Right atrium auricular region (tissue), 2 donors: ENCODE measurements around the gene WFIKKN2. TPM values are rescaled to one million over a fixed set of nuclear protein-coding genes. Genes with fewer than 3 reads are reported as not detected.

Experiments
- DNase-seq: peaks from one replicate; pipeline ENCODE4 v3.0.0-alpha.2; 2019; ENCODE audit warnings: low spot score
- H3K27ac ChIP-seq, 2 donors: fragments of 200-600 bp; sonication (generic); 1 replicate in 1 of 2; 2 replicates in 1 of 2; pipeline ENCODE4 v1.5.1; 2016 to 2019
- H3K27me3 ChIP-seq, 2 donors: fragments of 200-600 bp; sonication (generic); one replicate each; pipeline versions ENCODE4 v1.5.1 to v1.6.0; 2017 to 2019
- H3K36me3 ChIP-seq: fragments of 200-600 bp; sonication (generic); one replicate; pipeline ENCODE4 v1.5.1; 2016
- H3K4me1 ChIP-seq, 2 donors: fragments of 200-600 bp; sonication (generic); one replicate each; pipeline versions ENCODE4 v1.5.1 to v1.6.0; 2017 to 2019
- H3K4me3 ChIP-seq, 2 donors: fragments of 200-600 bp; sonication (generic); 1 replicate in 1 of 2; 2 replicates in 1 of 2; pipeline ENCODE4 v1.5.1; 2017 to 2019; ENCODE audit warnings: mild to moderate bottlenecking in 1 of 2, moderate library complexity in 1 of 2
- H3K9me3 ChIP-seq, 2 donors: fragments of 200-600 bp; sonication (generic); one replicate each; pipeline ENCODE4 v1.5.1; 2019
- total RNA-seq, 2 donors: library from RNA; depleted of rRNA; stranded (reverse); fragments of >200 nt; gene quantifications; one replicate each; pipeline ENCODE4 v1.1.0, GENCODE V29; 2016
- TF ChIP-seq, protein P1 (sequence below), 2 donors: fragments of 200-600 bp; sonication (generic); IDR thresholded peaks; one replicate each; pipeline ENCODE4 v1.5.1; 2019; ENCODE audit warnings: antibody characterized with exemption in 2 of 2

WFIKKN2 gene
- total RNA-seq, 2 donors from 2014 or later, result 0.26 to 0.31 TPM

GRCh38 chr17:50829332-50829731, 6.1 kb upstream of the WFIKKN2 start:
- Histone ChIP-seq H3K27ac (no peak overlapping the region), H3K4me1 (peaks cover 0 to 6% of the 10 kb centered on the region in 2 donors), H3K9me3 (no peaks in the 10 kb centered on the region), H3K4me3 (no peak overlapping the region), H3K36me3 (no peaks in the 10 kb centered on the region), H3K27me3 (no peaks in the 10 kb centered on the region)
- TF ChIP-seq, protein P1, sequence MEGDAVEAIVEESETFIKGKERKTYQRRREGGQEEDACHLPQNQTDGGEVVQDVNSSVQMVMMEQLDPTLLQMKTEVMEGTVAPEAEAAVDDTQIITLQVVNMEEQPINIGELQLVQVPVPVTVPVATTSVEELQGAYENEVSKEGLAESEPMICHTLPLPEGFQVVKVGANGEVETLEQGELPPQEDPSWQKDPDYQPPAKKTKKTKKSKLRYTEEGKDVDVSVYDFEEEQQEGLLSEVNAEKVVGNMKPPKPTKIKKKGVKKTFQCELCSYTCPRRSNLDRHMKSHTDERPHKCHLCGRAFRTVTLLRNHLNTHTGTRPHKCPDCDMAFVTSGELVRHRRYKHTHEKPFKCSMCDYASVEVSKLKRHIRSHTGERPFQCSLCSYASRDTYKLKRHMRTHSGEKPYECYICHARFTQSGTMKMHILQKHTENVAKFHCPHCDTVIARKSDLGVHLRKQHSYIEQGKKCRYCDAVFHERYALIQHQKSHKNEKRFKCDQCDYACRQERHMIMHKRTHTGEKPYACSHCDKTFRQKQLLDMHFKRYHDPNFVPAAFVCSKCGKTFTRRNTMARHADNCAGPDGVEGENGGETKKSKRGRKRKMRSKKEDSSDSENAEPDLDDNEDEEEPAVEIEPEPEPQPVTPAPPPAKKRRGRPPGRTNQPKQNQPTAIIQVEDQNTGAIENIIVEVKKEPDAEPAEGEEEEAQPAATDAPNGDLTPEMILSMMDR (IDR thresholded peaks at IDR 0.05), result no peak
- no peak for DNase-seq

DNA sequence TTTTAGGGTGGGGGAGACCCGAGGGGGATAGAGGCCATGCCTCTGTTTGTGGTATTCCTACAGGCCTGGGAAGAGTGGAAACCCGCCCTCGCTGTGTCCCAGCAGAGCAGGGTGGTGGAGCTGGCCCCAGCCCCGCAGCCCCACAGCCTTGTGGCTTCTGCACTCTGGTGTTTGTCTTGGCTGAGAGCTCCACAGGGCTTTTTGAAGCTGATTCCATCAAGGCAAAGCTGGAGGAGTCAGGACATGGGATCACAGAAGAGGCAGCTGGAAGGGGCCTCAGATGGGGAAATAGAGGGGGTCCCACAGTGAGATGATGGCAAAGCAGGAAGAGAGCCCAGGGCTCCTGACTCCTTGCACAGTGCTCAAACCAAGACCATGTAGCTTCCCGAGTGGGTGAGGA, 5.0 kb upstream of the WFIKKN2 start:
- TF ChIP-seq, protein P1 (IDR thresholded peaks at IDR 0.05), result no peak
- Histone ChIP-seq H3K36me3 (no peaks in the 10 kb centered on the region), H3K9me3 (no peaks in the 10 kb centered on the region), H3K4me3 (no peak overlapping the region), H3K27me3 (no peaks in the 10 kb centered on the region), H3K4me1 (peaks cover 0 to 8% of the 10 kb centered on the region in 2 donors), H3K27ac (no peak overlapping the region)
- DNase-seq, result no peak

- no peak for DNase-seq
- no peak overlapping the region for H3K27ac ChIP-seq
- H3K36me3 ChIP-seq, result no peaks in the 10 kb centered on the region
- H3K4me3 ChIP-seq, result no peak overlapping the region
- H3K9me3 ChIP-seq, result no peaks in the 10 kb centered on the region
- no peaks in the 10 kb centered on the region for H3K27me3 ChIP-seq
- H3K4me1 ChIP-seq, result peaks cover 0 to 11% of the 10 kb centered on the region in 2 donors
- TF ChIP-seq, protein P1 (IDR thresholded peaks at IDR 0.05), result no peak
Observed at GRCh38 chr17:50830994-50831393, 4.4 kb upstream of the WFIKKN2 start.

DNA sequence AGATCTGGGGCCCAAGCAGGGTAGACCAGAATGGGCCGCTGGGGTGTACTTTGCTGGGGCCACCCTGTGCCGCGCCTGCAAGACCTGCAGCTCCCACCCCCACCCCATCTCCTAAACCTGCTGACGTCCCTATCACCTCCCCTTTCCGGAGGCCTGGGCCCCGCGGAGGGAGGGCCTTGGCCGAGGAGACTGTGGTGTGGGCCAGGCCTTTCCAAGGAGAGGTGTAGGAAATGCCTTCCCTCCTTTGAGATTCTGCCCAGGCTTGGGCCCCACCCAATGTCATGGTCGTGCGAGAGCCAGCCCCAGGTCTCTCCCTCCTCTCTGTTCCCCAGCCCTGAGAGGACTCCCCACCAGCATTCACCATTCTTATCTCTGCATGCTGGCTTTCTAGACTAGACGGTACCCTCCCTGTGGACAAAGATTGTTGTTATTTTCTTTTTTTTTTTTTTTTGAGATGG, 3.9 kb upstream of the WFIKKN2 start:
- no peak for DNase-seq
- Histone ChIP-seq H3K36me3 (no peaks in the 10 kb centered on the region), H3K9me3 (no peaks in the 10 kb centered on the region), H3K27ac (no peak overlapping the region), H3K4me3 (no peak overlapping the region), H3K4me1 (peaks cover 0 to 11% of the 10 kb centered on the region in 2 donors), H3K27me3 (no peaks in the 10 kb centered on the region)
- TF ChIP-seq, protein P1 (IDR thresholded peaks at IDR 0.05), result no peak

GRCh38 chr17:50832267-50832863, 3.0 kb upstream of the WFIKKN2 start:
- H3K27ac ChIP-seq, result no peak overlapping the region
- H3K36me3 ChIP-seq, result no peaks in the 10 kb centered on the region
- H3K9me3 ChIP-seq, result no peaks in the 10 kb centered on the region
- TF ChIP-seq, protein P1 (IDR thresholded peaks at IDR 0.05), result no peak
- H3K4me1 ChIP-seq, result peaks cover 0 to 11% of the 10 kb centered on the region in 2 donors
- DNase-seq, result no peak
- no peak overlapping the region for H3K4me3 ChIP-seq
- no peaks in the 10 kb centered on the region for H3K27me3 ChIP-seq

DNA sequence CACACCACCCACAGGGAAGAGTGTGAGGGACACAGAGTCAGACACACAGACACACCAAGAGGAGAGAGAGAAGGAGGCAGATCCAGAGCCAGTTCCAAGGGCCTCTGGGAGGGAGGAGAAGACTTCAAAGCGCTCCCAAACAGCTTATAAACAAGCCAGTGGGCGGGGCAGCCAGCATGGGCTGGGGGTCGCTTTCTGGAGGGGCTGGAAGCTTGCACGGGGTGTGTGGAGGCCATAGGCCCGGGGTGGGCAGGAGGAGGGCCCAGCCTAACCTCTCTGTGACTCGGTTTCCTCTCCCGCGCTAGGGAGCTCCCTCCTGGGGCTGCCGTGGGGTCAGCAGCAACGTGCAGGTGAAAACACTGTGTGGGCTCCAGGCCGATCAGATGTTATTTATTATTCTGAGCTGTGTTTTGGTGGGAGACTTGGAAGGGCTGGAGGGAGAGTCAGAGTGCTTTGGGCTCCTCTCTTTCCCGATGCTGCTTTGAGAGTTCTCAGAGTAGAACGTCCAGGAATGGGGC, 2.5 kb upstream of the WFIKKN2 start:
- H3K27ac ChIP-seq, result no peak overlapping the region
- no peaks in the 10 kb centered on the region for H3K9me3 ChIP-seq
- no peak for DNase-seq
- H3K27me3 ChIP-seq, result no peaks in the 10 kb centered on the region
- TF ChIP-seq, protein P1 (IDR thresholded peaks at IDR 0.05), result no peak
- H3K36me3 ChIP-seq, result no peaks in the 10 kb centered on the region
- H3K4me1 ChIP-seq, result peaks cover 0 to 11% of the 10 kb centered on the region in 2 donors
- H3K4me3 ChIP-seq, result no peak overlapping the region
